GM19438 (cell line): ENCODE data around the gene ADAD1.
"Not testable (repeated sequence)": the region's sequence is repeated elsewhere in the genome, so short reads cannot be mapped to it uniquely, and the experiment has no call there.

Experiments used
- ATAC-seq: cut with Tn5 transposase; IDR thresholded peaks from one replicate; pipeline ENCODE4 v1.9.1; 2021; ENCODE audit warnings: low read depth; ENCODE audit not compliant: unreplicated experiment

Gene ADAD1

GRCh38 chr4:122378711-122379110, at the start of gene ADAD1:
Gene ADAD1 (plus strand): TSS chr4:122379011. CDS start chr4:122380070, 1,059 bp downstream.
- no peak for ATAC-seq

- no peak for ATAC-seq
Observed at GRCh38 chr4:122329876-122330565, 48.8 kb upstream of the ADAD1 start.

GRCh38 chr4:122331195-122331594, 47.6 kb upstream of the ADAD1 start:
- ATAC-seq = no peak

GRCh38 chr4:122334828-122335227, 44.0 kb upstream of the ADAD1 start:
- ATAC-seq = no peak

- no peak for ATAC-seq
Observed at GRCh38 chr4:122341886-122342285, 36.9 kb upstream of the ADAD1 start.

- ATAC-seq = no peak
Observed at GRCh38 chr4:122346036-122346435, 32.8 kb upstream of the ADAD1 start.

GRCh38 chr4:122346503-122346902, 32.3 kb upstream of the ADAD1 start:
- ATAC-seq = no peak

- no peak for ATAC-seq
Observed at GRCh38 chr4:122356317-122356808, 22.4 kb upstream of the ADAD1 start.

- no peak for ATAC-seq
Observed at GRCh38 chr4:122360754-122361153, 18.1 kb upstream of the ADAD1 start.

GRCh38 chr4:122364700-122365404, 14.0 kb upstream of the ADAD1 start:
- ATAC-seq = no peak

GRCh38 chr4:122368786-122369185, 10.0 kb upstream of the ADAD1 start:
- not testable (repeated sequence) for ATAC-seq

GRCh38 chr4:122377352-122377751, 1.5 kb upstream of the ADAD1 start:
- ATAC-seq = no peak

- no peak for ATAC-seq
Observed at GRCh38 chr4:122379239-122379638, 428 bp downstream of the ADAD1 start.

GRCh38 chr4:122383341-122383740, 4.5 kb downstream of the ADAD1 start:
- no peak for ATAC-seq

- ATAC-seq = no peak
Observed at GRCh38 chr4:122384245-122384644, 5.4 kb downstream of the ADAD1 start.

- no peak for ATAC-seq
Observed at GRCh38 chr4:122393276-122393675, 14.5 kb downstream of the ADAD1 start.

- ATAC-seq = no peak
Observed at GRCh38 chr4:122403861-122404260, 25.1 kb downstream of the ADAD1 start.

- ATAC-seq = no peak
Observed at GRCh38 chr4:122412547-122412946, 33.7 kb downstream of the ADAD1 start.

- ATAC-seq = no peak
Observed at GRCh38 chr4:122423246-122423645, 44.4 kb downstream of the ADAD1 start.

- ATAC-seq = no peak
Observed at GRCh38 chr4:122431351-122431750, 52.5 kb downstream of the ADAD1 start.

GRCh38 chr4:122434285-122434684, 55.5 kb downstream of the ADAD1 start:
- no peak for ATAC-seq

- ATAC-seq = no peak
Observed at GRCh38 chr4:122450847-122451246, 72.0 kb downstream of the ADAD1 start.
